Sigmoid colon (tissue), 4 donors: ENCODE results near the gene ZBTB7C.

Experiments used
- CTCF ChIP-seq, 4 experiments: fragments of 450-650 bp in 3 of 4; fragments of 200-600 bp in 1 of 4; IDR thresholded peaks; one replicate each; pipeline ENCODE4 v1.5.1; 2016 to 2019; ENCODE audit warnings: antibody characterized with exemption in 4 of 4, mild to moderate bottlenecking in 3 of 4, moderate library complexity in 2 of 4
- POLR2AphosphoS5 ChIP-seq, 4 donors: sonication (generic); formaldehyde crosslinking; IDR thresholded peaks; one replicate each; pipeline ENCODE4 v1.6.1; 2017; ENCODE audit warnings: antibody characterized with exemption in 4 of 4

GRCh38 chr18:48306838-48307237 is 102.3 kb downstream of the ZBTB7C start:
- TF ChIP-seq CTCF (IDR thresholded peaks at IDR 0.05) (no peak), POLR2AphosphoS5 (IDR thresholded peaks at IDR 0.05) (no peak)
